C4-2B (cell line): ENCODE measurements around the gene CST5.

ENCODE experiments used
- H3K27ac ChIP-seq: fragments of 450-650 bp; 2 replicates; pipeline ENCODE4 v1.5.1; 2017
- CTCF ChIP-seq: fragments of 450-650 bp; conservative IDR thresholded peaks from 2 replicates; pipeline ENCODE4 v1.5.1; 2017; ENCODE audit warnings: mild to moderate bottlenecking
- ZFX ChIP-seq: fragments of 450-650 bp; IDR thresholded peaks from 2 replicates; pipeline ENCODE4 v1.6.1; 2017

CST5 gene

DNA sequence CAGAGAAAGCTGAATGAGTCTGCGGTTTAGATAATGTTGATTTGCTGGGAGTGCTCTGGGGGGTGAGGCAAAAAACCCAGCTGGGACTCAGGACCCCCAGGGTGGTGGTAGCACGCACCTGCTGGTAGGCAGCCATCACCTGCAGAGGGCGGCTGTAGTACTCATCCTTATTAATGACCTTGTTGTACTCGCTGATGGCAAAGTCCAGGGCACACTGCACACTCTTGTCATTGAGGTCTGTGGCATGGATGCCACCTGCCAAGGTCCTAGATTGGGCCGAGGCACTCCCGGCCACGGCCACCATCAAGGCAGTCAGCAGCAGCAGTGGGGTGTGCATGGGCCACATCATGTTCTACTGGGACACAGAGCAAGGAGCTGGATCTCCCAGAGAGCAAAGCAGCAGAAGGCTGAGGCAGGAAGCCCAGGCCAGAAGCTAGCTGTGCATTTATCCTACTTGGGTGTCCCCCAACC, at the start of gene CST5:
Gene CST5 (minus strand): TSS at position 421 of the 471 bp plus-strand sequence. CDS start 72 bp downstream, at position 349.
- TF ChIP-seq ZFX (no peak), CTCF (no peak)
- no peak within 1 kb of the TSS for H3K27ac ChIP-seq

DNA sequence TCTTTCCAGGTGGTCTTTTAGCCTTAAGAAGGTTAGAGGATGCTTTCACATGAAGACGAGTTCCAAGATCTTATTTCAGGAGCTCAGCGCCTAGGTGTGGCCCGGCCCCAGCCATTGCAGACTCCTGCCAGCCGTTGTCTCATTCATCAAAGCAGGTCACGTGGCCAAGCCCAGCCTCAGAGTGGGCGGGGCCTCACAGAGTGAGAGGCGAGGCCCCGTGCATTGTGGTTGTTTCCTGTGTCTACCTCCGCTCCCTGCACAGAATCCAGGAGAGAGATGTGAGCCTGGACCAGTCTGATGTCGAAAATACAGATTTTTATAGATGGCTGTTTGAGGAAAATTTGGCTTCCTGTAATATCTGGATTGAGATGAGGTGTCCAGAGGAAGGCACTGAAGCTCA, 49.2 kb upstream of the CST5 start:
- TF ChIP-seq ZFX (no peak), CTCF (no peak)
- no peak overlapping the region for H3K27ac ChIP-seq

- no peak for TF ChIP-seq CTCF
- TF ChIP-seq ZFX, result no peak
- H3K27ac ChIP-seq, result no peak overlapping the region
Observed at GRCh38 chr20:23928353-23928752, 48.8 kb upstream of the CST5 start.

DNA sequence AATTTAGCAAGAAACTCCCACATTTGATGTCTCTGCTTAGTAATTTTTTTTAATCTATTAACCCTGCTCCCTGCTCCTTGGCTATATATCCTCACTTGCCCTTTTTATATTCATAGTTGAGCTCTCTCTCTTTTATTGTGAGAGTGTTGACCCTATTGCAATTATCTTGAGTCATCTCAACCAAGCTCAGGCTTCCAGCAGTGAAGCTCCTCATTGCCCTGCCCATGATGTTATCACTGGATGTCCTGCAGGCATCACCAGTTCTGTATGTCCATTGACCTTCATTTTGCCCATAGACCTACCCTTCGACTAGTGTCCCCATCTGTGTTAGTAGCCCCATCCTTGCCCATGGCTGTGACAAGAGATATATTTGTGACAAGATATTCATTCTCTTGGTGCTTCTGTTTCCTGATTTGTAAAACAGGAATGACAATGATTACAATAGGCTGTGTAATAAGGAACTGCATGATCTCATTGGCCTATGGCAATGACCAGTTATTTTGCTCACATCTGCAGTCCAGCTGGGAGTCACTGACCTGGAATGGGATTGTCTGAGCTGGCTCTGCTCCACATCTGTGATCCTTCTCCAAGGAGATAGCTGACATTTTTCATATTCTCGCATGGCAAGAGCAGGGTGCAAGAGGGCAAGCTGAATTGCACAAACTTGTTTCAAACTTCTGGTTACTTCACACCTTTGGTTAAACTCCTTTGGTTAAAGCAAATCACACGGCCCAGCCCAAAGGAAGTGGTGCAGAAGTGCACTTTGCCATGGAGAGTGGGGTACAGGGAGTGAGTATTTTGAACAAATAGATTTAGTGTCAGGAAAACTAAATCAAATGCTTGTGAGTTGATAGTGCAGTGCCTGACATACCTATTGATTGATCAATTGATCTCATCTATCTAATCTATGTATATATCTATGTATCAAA, 47.7 kb upstream of the CST5 start:
- no peak for TF ChIP-seq ZFX
- no peak for TF ChIP-seq CTCF
- no peak overlapping the region for H3K27ac ChIP-seq

DNA sequence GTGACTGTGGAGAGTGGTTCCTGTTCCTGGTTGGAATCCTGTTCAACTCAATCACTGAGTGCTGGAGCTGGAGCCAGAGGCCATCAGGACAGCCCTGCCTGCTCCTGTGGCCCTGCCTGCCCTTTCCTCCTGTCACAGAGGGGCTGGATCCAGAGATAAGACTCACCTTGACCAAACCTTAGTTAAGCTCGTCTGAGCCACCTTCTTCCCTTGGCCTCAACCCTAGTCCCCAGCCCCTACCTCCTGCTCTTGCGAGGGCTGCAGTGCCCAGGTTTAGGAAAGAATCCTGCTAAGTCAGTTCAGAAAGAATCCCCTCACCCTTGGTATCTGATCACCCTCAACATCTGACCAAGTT, 47.0 kb upstream of the CST5 start:
- TF ChIP-seq ZFX (no peak), CTCF (no peak)
- H3K27ac ChIP-seq, result no peak overlapping the region

DNA sequence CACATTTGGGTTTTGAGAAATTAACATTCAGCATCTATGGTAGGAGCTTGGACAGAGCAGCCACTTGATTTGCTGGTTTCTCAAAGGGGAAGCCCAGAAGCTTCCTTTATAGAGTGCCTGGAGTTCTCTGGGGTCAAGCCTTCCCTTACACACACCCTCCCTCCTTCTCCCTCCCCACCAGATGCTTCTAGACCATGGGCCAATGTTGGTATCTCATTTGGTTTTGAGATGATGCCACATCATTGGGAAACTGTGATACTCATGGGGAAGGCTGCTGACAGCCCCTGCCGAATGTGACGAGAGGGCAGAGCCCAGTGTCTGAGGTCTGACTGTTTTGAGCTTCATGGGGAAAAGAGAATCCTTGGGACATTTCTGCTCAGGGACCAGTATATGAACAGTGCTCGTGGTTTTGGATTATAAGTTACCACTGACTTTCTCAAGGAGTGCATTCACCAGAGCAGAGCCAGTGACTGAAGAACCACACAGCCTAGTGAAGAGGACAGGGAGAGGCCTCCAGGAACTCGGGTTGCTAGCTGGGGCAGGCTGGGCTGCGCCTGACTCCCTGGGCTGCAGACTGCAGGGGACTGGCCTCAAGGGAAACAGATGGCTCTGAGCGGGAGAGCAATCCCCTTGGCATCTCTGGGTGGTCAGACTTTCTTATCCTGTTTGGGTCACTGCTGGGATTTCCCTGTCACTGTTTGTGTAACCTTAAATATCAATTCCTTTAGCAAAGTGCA, 46.4 kb upstream of the CST5 start:
- no peak overlapping the region for H3K27ac ChIP-seq
- TF ChIP-seq ZFX (no peak), CTCF (no peak)

DNA sequence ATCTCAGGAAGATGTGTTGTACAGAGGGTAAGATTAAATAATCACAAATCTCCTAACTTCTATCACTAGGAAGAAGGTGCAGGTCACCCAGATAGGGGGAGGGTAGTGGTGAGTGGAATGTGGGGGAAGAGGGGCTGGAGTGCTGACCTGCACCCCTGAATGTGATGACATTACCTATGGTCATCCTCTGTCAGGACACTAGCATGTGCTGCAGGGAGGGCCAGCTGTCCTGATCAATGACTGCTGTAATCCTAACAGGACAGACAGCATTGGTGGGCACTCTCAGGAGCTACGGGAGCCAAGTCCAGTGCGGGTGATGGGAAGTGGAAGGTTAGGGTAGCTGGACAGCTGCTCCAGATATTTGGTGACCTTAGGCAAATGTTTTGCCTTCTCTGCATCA, 45.2 kb upstream of the CST5 start:
- H3K27ac ChIP-seq, result no peak overlapping the region
- TF ChIP-seq ZFX (no peak), CTCF (no peak)
